Measurements from ENCODE around the gene SPG7. TPM values are rescaled to one million over a fixed set of nuclear protein-coding genes. Genes with fewer than 3 reads are reported as not detected.
"Not testable (repeated sequence)": the region's sequence is repeated elsewhere in the genome, so short reads cannot be mapped to it uniquely, and the experiment has no call there.

SPG7 gene
- total RNA-seq, 4 donors from 2014 or later = 102 to 178 (median 127) TPM

DNA sequence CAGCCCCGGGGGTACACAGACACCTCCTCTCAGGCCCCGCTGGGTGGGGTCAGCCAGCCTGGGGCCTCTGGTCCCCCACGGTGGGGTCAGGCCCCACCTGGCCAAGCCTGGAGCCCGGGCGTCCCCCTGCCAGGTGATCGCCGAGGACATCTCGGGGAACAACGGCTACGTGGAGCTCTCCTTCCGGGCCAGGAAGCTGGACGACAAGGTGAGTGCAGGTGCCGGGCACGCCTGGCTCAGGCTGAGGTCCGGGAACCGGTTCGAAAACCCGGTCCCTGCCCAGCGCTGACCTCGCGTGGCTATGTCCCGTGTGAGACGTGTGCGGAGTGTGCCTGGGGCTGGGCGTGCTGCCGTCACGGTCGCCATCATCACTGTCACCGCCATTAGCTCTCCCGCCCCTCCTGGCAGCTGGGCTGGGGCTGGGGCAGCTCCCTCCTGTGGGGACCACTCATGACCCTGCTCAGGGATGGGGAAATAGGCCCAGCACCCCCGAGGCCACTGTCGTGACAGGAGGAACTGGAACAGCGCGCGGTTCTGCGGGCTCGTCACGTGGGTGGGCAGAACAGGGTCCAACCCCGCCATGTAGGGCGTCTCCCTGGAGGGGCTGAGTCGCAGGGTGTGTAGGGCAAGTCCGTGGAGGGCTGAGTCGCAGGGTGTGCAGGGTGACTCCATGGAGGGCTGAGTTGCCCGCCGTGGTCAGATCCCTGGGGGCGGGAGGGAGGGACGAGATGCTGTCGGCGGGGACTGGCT lies 75.9 kb downstream of the SPG7 start:
- DNase-seq (ENCODE audit: low spot score in 2 of 2) = no peak

DNA sequence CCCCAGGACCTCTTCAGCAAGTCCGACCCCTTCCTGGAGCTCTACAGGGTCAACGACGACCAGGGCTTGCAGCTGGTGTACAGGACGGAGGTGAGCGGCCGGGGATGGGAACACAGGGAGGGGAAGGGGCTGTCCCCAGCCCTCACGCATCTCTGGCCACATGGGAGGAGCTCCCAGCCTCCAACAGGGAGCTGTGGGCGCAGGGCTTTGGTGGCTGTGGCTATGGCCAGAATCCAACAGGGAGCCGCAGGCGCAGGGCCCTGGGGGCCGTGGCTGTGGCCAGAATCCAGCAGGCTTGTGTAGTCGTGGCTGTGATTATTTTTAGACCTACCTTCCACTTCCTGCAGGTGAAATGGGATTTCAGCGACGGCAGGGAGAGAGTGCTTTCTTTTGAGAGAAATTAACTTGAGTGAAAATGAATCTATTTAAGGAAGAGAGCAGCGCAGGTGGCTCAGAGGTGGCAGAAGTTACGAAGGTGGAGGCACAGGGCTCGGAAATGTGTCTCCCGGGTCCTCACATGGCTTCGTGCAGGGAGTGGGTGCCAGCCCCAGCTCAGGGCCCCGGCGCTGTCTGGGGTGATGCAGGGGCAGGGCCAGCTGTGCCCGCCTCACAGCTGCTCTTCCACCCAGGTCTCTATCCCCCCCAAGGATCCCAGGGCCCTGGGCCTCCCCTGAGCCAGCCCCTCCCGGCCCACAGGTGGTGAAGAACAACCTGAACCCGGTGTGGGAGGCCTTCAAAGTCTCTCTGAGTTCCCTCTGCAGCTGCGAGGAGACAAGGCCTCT lies 76.8 kb downstream of the SPG7 start:
- TF ChIP-seq POLR2A (IDR thresholded peaks at IDR 0.05) = no peak
- TF ChIP-seq, protein P1, sequence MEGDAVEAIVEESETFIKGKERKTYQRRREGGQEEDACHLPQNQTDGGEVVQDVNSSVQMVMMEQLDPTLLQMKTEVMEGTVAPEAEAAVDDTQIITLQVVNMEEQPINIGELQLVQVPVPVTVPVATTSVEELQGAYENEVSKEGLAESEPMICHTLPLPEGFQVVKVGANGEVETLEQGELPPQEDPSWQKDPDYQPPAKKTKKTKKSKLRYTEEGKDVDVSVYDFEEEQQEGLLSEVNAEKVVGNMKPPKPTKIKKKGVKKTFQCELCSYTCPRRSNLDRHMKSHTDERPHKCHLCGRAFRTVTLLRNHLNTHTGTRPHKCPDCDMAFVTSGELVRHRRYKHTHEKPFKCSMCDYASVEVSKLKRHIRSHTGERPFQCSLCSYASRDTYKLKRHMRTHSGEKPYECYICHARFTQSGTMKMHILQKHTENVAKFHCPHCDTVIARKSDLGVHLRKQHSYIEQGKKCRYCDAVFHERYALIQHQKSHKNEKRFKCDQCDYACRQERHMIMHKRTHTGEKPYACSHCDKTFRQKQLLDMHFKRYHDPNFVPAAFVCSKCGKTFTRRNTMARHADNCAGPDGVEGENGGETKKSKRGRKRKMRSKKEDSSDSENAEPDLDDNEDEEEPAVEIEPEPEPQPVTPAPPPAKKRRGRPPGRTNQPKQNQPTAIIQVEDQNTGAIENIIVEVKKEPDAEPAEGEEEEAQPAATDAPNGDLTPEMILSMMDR (IDR thresholded peaks at IDR 0.05) = no peak
- no peak for TF ChIP-seq EP300 (IDR thresholded peaks at IDR 0.05)
- no peaks in the 10 kb centered on the region for H3K4me1 ChIP-seq
- H3K27ac ChIP-seq = no peak overlapping the region
- no peaks in the 10 kb centered on the region for H3K36me3 ChIP-seq
- H3K4me3 ChIP-seq = no peak overlapping the region
- DNase-seq (ENCODE audit: low spot score in 2 of 2) = no peak
- H3K9me3 ChIP-seq = no peaks in the 10 kb centered on the region
- H3K27me3 ChIP-seq = no peaks in the 10 kb centered on the region
- 61 to 62% methylated on average over 24 of the region's 25 CpGs for WGBS, 2 donors

More for the DNA sequence above, 75.9 kb downstream of the SPG7 start:
- Histone ChIP-seq H3K27me3 (no peaks in the 10 kb centered on the region), H3K4me1 (no peaks in the 10 kb centered on the region), H3K27ac (no peak overlapping the region), H3K9me3 (no peaks in the 10 kb centered on the region), H3K36me3 (no peaks in the 10 kb centered on the region), H3K4me3 (no peak overlapping the region)
- TF ChIP-seq EP300 (IDR thresholded peaks at IDR 0.05) = no peak
- TF ChIP-seq, protein P1 (IDR thresholded peaks at IDR 0.05) = no peak
- no peak for TF ChIP-seq POLR2A (IDR thresholded peaks at IDR 0.05)
- 82 to 89% methylated on average over 38 to 48 of the region's 49 CpGs for WGBS, 2 donors

DNA sequence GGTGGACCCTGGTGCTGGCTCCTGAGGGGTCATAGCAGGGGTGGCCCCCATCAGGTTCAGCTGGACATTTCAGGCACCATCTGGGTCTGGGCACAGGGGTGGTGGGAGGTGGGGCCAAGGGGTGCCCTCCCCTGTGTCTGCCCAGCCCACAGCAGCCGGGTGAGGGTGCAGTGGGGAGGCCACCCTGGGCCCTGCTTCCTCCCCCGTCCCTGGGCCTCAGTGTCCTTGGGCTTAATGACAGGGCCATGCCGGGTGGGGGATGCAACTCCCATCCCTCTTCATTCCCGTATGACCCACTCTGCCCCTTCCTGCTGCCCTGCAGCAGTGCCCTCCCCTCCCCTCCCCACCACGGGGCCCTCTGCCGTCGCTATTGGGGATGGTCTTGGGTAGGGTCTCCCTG lies 78.0 kb downstream of the SPG7 start:
- WGBS, 2 donors = 55 to 84% methylated on average over 4 to 7 of the region's 7 CpGs
- H3K27me3 ChIP-seq = no peaks in the 10 kb centered on the region
- TF ChIP-seq EP300 (IDR thresholded peaks at IDR 0.05) = no peak
- TF ChIP-seq, protein P1 (IDR thresholded peaks at IDR 0.05) = no peak
- TF ChIP-seq POLR2A (IDR thresholded peaks at IDR 0.05) = no peak
- no peak overlapping the region for H3K4me3 ChIP-seq
- no peaks in the 10 kb centered on the region for H3K4me1 ChIP-seq
- H3K27ac ChIP-seq = no peak overlapping the region
- no peak for DNase-seq (ENCODE audit: low spot score in 2 of 2)
- H3K9me3 ChIP-seq = no peaks in the 10 kb centered on the region
- H3K36me3 ChIP-seq = no peaks in the 10 kb centered on the region

DNA sequence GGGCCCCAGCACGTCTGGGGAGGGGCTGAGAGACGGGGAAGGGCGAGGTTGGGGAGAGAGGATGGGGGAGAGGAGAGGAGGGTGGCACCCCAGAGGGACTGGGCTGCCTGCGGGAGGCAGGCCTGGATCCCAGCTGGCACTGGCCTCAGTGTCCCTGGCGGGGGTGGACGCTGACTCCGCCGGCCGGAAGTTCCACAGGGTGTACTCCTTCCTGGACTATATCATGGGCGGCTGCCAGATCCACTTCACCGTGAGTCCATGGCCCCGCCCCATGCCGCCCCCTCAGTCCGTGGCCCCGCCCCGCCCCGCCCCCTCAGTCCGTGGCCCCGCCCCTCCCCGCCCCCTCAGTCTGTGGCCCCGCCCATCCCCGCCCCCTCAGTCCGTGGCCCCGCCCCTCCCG lies 78.7 kb downstream of the SPG7 start:
- Histone ChIP-seq H3K4me1 (no peaks in the 10 kb centered on the region), H3K9me3 (no peaks in the 10 kb centered on the region), H3K36me3 (no peaks in the 10 kb centered on the region), H3K27me3 (no peaks in the 10 kb centered on the region), H3K4me3 (no peak overlapping the region), H3K27ac (no peak overlapping the region)
- no peak for TF ChIP-seq EP300 (IDR thresholded peaks at IDR 0.05)
- TF ChIP-seq, protein P1 (IDR thresholded peaks at IDR 0.05) = no peak
- TF ChIP-seq POLR2A (IDR thresholded peaks at IDR 0.05) = no peak
- DNase-seq (ENCODE audit: low spot score in 2 of 2) = no peak
- 65 to 74% methylated on average over 7 to 11 of the region's 25 CpGs for WGBS, 2 donors

DNA sequence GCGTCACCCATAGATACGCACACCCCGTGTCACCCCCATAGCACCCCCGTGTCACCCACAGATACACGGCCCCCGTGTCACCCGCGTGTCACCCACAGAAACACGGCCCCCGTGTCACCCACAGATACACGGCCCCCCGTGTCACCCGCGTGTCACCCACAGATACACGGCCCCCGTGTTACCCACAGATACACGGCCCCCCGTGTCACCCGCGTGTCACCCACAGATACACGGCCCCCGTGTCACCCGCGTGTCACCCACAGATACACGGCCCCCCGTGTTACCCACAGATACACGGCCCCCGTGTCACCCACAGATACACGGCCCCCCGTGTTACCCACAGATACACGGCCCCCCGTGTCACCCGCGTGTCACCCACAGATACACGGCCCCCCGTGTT lies 79.5 kb downstream of the SPG7 start:
- not testable (repeated sequence) for H3K4me1 ChIP-seq; H3K27me3 ChIP-seq; H3K27ac ChIP-seq; DNase-seq (ENCODE audit: low spot score in 2 of 2); H3K9me3 ChIP-seq; H3K36me3 ChIP-seq; H3K4me3 ChIP-seq
- 86 to 94% methylated on average over 8 to 10 of the region's 36 CpGs for WGBS, 2 donors
